ENCODE results near the gene NNAT. TPM values are rescaled to one million over a fixed set of nuclear protein-coding genes. Genes with fewer than 3 reads are reported as not detected.

Gene NNAT
- total RNA-seq, 1 donor from 2014 or later, result not detected

DNA sequence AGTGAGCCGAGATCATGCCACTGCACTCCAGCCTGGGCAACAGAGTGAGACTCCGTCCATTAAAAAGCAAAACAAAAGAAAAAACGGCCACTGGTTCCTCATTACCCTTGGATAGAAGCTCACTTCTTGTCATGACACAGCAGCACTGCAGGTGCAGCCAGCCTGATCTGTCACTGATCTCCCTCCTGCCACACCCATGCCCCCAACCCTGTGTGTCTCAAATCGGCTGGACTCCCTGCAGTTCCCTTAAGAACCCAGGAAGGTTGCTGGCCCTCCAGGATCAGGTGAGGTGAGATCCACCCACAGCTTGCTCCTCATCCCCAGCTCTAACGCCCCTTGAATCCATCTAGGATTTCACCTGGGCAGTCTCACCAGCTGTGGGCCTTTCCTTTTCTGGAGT lies 26.3 kb upstream of the NNAT start:
- intact Hi-C loops (cut with DNase I), result no loop called here
- Histone ChIP-seq H3K9me3 (no peaks in the 10 kb centered on the region), H3K27ac (no peak overlapping the region), H3K4me1 (no peaks in the 10 kb centered on the region), H3K36me3 (peaks cover 5 to 10% of the 10 kb centered on the region in 2 donors), H3K27me3 (no peaks in the 10 kb centered on the region), H3K4me3 (no peak overlapping the region)
- TF ChIP-seq, protein P1, sequence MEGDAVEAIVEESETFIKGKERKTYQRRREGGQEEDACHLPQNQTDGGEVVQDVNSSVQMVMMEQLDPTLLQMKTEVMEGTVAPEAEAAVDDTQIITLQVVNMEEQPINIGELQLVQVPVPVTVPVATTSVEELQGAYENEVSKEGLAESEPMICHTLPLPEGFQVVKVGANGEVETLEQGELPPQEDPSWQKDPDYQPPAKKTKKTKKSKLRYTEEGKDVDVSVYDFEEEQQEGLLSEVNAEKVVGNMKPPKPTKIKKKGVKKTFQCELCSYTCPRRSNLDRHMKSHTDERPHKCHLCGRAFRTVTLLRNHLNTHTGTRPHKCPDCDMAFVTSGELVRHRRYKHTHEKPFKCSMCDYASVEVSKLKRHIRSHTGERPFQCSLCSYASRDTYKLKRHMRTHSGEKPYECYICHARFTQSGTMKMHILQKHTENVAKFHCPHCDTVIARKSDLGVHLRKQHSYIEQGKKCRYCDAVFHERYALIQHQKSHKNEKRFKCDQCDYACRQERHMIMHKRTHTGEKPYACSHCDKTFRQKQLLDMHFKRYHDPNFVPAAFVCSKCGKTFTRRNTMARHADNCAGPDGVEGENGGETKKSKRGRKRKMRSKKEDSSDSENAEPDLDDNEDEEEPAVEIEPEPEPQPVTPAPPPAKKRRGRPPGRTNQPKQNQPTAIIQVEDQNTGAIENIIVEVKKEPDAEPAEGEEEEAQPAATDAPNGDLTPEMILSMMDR (IDR thresholded peaks at IDR 0.05), result no peak
- no peak for DNase-seq (ENCODE audit: low spot score in 2 of 2)

DNA sequence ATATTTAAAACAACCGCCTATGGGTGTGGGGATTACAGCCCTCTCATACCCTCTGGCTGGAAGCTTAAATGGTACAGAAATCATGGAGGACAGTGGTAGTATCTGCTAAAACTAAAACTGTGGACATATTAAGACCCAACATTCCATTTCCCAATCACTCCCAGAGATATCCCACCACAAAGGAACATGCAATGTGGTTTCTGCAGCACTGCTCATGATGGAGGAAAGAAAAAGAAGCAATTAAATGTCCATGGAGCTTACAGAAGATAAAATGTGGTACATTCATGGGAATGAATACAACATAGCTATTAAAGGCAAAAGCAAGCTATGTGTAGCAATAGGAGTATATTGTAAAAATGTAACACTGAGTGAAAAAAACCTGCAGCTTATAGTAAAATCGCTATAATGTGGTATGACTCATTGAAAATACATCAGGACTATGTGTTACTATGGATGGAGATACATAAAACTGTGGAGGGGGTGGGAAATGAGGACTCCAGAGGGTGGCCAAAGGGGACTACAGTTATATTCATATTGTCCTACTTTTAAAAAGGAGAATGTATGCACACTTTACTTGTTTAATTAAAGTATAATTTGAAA lies 22.9 kb upstream of the NNAT start:
- Histone ChIP-seq H3K4me3 (no peak overlapping the region), H3K9me3 (no peaks in the 10 kb centered on the region), H3K4me1 (no peaks in the 10 kb centered on the region), H3K27ac (no peak overlapping the region), H3K27me3 (no peaks in the 10 kb centered on the region), H3K36me3 (peaks cover 5 to 6% of the 10 kb centered on the region in 2 donors)
- DNase-seq (ENCODE audit: low spot score in 2 of 2), result no peak
- TF ChIP-seq, protein P1 (IDR thresholded peaks at IDR 0.05), result no peak
- intact Hi-C loops (cut with DNase I), result no loop called here

DNA sequence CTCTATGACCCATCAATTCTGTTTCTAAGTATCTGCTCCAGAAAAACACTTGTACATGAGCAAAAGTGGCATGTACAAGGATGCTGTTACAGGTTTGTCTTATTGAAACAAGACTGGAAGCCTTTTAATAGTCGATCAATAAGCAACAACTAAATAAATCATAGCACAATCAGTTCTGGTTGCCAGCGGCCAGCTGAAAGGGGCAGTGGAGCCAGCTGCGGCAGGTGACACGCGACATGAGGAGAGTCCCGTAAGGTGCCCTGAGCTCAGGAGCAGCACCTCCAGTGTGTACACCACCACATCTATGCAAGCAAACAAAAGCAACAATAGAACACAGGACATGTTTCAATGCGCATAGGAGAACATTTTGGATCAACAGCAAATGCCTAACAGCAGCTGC lies 20.7 kb upstream of the NNAT start:
- no peak for DNase-seq (ENCODE audit: low spot score in 2 of 2)
- intact Hi-C loops (cut with DNase I), result no loop called here
- no peaks in the 10 kb centered on the region for H3K27me3 ChIP-seq

DNA sequence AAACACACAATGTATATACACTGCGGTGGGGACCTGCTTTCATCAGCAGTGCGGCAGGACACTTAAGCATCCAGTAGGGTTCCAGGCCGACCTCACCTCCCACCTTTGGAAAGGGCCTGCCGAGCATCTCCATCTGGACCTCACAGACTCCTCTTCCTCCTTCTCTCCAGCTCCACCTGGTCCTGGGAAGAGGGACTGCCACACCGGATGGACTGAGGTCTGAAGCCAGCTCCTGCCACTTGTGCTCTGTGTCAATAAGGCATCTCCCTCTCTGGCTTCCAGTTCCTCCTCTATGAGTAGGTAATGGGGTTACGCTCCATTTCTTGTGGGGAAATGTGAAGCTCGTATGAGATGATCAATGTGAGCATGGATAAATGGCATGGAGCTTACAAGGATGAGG lies 19.1 kb upstream of the NNAT start:
- TF ChIP-seq, protein P1 (IDR thresholded peaks at IDR 0.05), result no peak
- no peaks in the 10 kb centered on the region for H3K4me1 ChIP-seq

More for the DNA sequence above, 20.7 kb upstream of the NNAT start:
- Histone ChIP-seq H3K27ac (no peak overlapping the region), H3K36me3 (peaks cover 0 to under 1% of the 10 kb centered on the region in 2 donors), H3K9me3 (no peaks in the 10 kb centered on the region), H3K4me1 (no peaks in the 10 kb centered on the region), H3K4me3 (no peak overlapping the region)
- TF ChIP-seq, protein P1 (IDR thresholded peaks at IDR 0.05), result no peak

DNA sequence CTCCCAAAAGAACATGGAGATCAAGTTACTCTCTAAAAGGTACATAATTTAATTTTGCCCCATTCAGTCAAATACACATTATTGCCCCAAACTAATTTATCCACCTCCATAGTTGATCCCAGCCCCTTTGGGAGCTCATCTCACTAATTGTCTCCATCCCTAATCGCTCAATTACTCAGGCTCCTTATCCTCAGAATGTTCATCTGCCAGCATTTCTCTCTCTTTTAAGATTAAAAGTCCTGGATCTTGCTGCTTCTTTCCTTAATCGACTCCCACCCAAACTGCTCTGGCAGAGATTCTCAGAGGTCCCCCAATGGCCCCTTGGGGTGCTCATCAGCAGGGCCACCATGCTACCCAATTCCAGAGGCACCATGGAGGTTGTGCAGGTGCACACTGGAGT lies 18.4 kb upstream of the NNAT start:
- H3K36me3 ChIP-seq, result no peaks in the 10 kb centered on the region
- no peaks in the 10 kb centered on the region for H3K4me1 ChIP-seq
- H3K27ac ChIP-seq, result no peak overlapping the region
- DNase-seq (ENCODE audit: low spot score in 2 of 2), result no peak
- intact Hi-C loops (cut with DNase I), result no loop called here
- H3K27me3 ChIP-seq, result no peaks in the 10 kb centered on the region
- H3K9me3 ChIP-seq, result no peaks in the 10 kb centered on the region
- TF ChIP-seq, protein P1 (IDR thresholded peaks at IDR 0.05), result no peak
- H3K4me3 ChIP-seq, result no peak overlapping the region

More for the DNA sequence above, 19.1 kb upstream of the NNAT start:
- no peak overlapping the region for H3K4me3 ChIP-seq
- H3K27ac ChIP-seq, result no peak overlapping the region
- H3K27me3 ChIP-seq, result no peaks in the 10 kb centered on the region
- H3K9me3 ChIP-seq, result no peaks in the 10 kb centered on the region
- DNase-seq (ENCODE audit: low spot score in 2 of 2), result no peak
- no peaks in the 10 kb centered on the region for H3K36me3 ChIP-seq
- intact Hi-C loops (cut with DNase I), result no loop called here
